K562 (cell line): Measurements from ENCODE around the gene RAB6A. TPM values are rescaled to one million over a fixed set of nuclear protein-coding genes. Genes with fewer than 3 reads are reported as not detected.
A peak's percentile ranks its signal among the peaks of the same experiment; 100 is the strongest.

Experiments used
- ATF7 ChIP-seq: fragments of 450-650 bp; IDR thresholded peaks from 2 replicates; pipeline ENCODE4 v1.7.1; 2014; ENCODE audit warnings: mild to moderate bottlenecking, moderate library complexity
- BRD9 ChIP-seq: fragments of 450-650 bp; IDR thresholded peaks from 2 replicates; pipeline ENCODE4 v1.6.1; 2018; ENCODE audit warnings: low read depth; ENCODE audit not compliant: partially characterized antibody
- CSDE1 ChIP-seq, 2 experiments: fragments of 450-650 bp; IDR thresholded peaks; 2 replicates each; pipeline ENCODE4 v1.6.1; 2016; ENCODE audit warnings: mild to moderate bottlenecking in 1 of 2
- CTBP1 ChIP-seq: fragments of 450-650 bp; IDR thresholded peaks from 2 replicates; pipeline ENCODE4 v1.6.1; 2016; ENCODE audit warnings: borderline replicate concordance
- DMBX1 ChIP-seq: fragments of 250-450 bp; sonication (Bioruptor Pico); IDR thresholded peaks from 2 replicates; pipeline ENCODE4 v1.8.0; 2022; ENCODE audit warnings: inconsistent platforms, mild to moderate bottlenecking, moderate library complexity, borderline replicate concordance
- ESRRA ChIP-seq: fragments of 450-650 bp; IDR thresholded peaks from 2 replicates; pipeline ENCODE4 v1.6.1; 2014; ENCODE audit warnings: low read depth, mild to moderate bottlenecking, moderate library complexity, borderline replicate concordance
- GTF2E2 ChIP-seq: fragments of 200-800 bp; sonication (Bioruptor generic); IDR thresholded peaks from 2 replicates; pipeline ENCODE4 v1.6.1; 2016; ENCODE audit warnings: missing genetic modification characterization, missing compliant biosample characterization
- IFI16 ChIP-seq: fragments of 250-450 bp; sonication (Bioruptor Pico); IDR thresholded peaks from 2 replicates; pipeline ENCODE4 v2.1.2; 2022; ENCODE audit warnings: mild to moderate bottlenecking, inconsistent platforms
- JUN ChIP-seq, 2 experiments: sonication (generic) in 1 of 2; formaldehyde crosslinking in 1 of 2; IDR thresholded peaks; 2 replicates each; pipeline versions ENCODE4 v1.6.1 to v1.8.0; 2012 to 2022; ENCODE audit warnings: borderline replicate concordance in 2 of 2, mild to moderate bottlenecking in 2 of 2, improper control_type of control experiment in 1 of 2, low read depth in 1 of 2, low read length in 1 of 2, missing genetic modification reagents in 1 of 2
- POLR2G ChIP-seq: fragments of 200-400 bp; formaldehyde crosslinking; IDR thresholded peaks from 2 replicates; pipeline ENCODE4 v1.6.1; 2017; ENCODE audit warnings: low read depth, mild to moderate bottlenecking, antibody characterized with exemption, low read length, moderate library complexity
- PYGO2 ChIP-seq: fragments of 450-650 bp; IDR thresholded peaks from 2 replicates; pipeline ENCODE4 v1.6.1; 2016; ENCODE audit warnings: mild to moderate bottlenecking, missing genetic modification characterization, moderate library complexity, missing compliant biosample characterization
- ZNF398 ChIP-seq: fragments of 250-450 bp; sonication (Bioruptor Pico); IDR thresholded peaks from 2 replicates; pipeline ENCODE4 v1.8.0; 2021; ENCODE audit warnings: moderate library complexity, mild to moderate bottlenecking, inconsistent platforms
- ZNF695 ChIP-seq: fragments of 450-650 bp; formaldehyde crosslinking; IDR thresholded peaks from 2 replicates; pipeline ENCODE4 v1.4.0; 2020; ENCODE audit warnings: mild to moderate bottlenecking, moderate library complexity
- ZNF830 ChIP-seq: fragments of 250-450 bp; sonication (Bioruptor Pico); IDR thresholded peaks from 2 replicates; pipeline ENCODE4 v1.5.0; 2021; ENCODE audit warnings: mild to moderate bottlenecking
- polyA plus RNA-seq, 8 experiments: library from polyadenylated mRNA; depleted of rRNA in 4 of 8; stranded (reverse) in 5 of 8; unstranded in 3 of 8; fragments of >200 nt; fragmentation: Nextera tagmentation in 2 of 8; fragmentation: Illumina TruSeq in 1 of 8; extraction: Ambion mirVana in 2 of 8; extraction: Trizol in 1 of 8; gene quantifications; 2 replicates each; pipeline versions ENCODE4 v1.2.1 to v1.2.3, GENCODE V29; 2011 to 2014; ENCODE audit warnings: inconsistent platforms in 1 of 8, missing spikeins in 1 of 8
- total RNA-seq, 7 experiments: library from RNA; depleted of rRNA in 6 of 7; stranded (reverse); fragments of >200 nt in 6 of 7; fragmentation: Illumina TruSeq in 2 of 7; extraction: Trizol in 2 of 7; gene quantifications; 2 replicates each; pipeline versions ENCODE4 v1.2.1 to v1.2.3, GENCODE V29; 2011 to 2021; ENCODE audit warnings: low replicate concordance in 1 of 7
- TF ChIP-seq, protein P1 (sequence below): fragments of 450-650 bp; IDR thresholded peaks from 2 replicates; pipeline ENCODE4 v1.6.1; 2018; ENCODE audit not compliant: partially characterized antibody
- TF ChIP-seq, protein P2 (sequence below): sonication (generic); formaldehyde crosslinking; IDR thresholded peaks from 2 replicates; pipeline ENCODE4 v1.8.0; 2022; ENCODE audit warnings: missing genetic modification reagents, mild to moderate bottlenecking, borderline replicate concordance
- TF ChIP-seq, protein P3 (sequence below): sonication (generic); formaldehyde crosslinking; IDR thresholded peaks from 2 replicates; pipeline ENCODE4 v1.8.0; 2022; ENCODE audit warnings: missing genetic modification reagents, mild to moderate bottlenecking, moderate library complexity, borderline replicate concordance
- TF ChIP-seq, protein P4 (sequence below): fragments of 450-650 bp; formaldehyde crosslinking; IDR thresholded peaks from 2 replicates; pipeline ENCODE4 v1.4.0; 2022; ENCODE audit warnings: missing genetic modification characterization

RAB6A gene
- total and polyA plus RNA-seq, 9 of the 15 experiments (the other 6 are each of a cell fraction or from before 2014, with no cell fraction given), result 14.0 to 95.3 (median 45.4) TPM

GRCh38 chr11:73784080-73784634 is 23.3 kb upstream of the RAB6A start (continued):
- TF ChIP-seq, protein P1, sequence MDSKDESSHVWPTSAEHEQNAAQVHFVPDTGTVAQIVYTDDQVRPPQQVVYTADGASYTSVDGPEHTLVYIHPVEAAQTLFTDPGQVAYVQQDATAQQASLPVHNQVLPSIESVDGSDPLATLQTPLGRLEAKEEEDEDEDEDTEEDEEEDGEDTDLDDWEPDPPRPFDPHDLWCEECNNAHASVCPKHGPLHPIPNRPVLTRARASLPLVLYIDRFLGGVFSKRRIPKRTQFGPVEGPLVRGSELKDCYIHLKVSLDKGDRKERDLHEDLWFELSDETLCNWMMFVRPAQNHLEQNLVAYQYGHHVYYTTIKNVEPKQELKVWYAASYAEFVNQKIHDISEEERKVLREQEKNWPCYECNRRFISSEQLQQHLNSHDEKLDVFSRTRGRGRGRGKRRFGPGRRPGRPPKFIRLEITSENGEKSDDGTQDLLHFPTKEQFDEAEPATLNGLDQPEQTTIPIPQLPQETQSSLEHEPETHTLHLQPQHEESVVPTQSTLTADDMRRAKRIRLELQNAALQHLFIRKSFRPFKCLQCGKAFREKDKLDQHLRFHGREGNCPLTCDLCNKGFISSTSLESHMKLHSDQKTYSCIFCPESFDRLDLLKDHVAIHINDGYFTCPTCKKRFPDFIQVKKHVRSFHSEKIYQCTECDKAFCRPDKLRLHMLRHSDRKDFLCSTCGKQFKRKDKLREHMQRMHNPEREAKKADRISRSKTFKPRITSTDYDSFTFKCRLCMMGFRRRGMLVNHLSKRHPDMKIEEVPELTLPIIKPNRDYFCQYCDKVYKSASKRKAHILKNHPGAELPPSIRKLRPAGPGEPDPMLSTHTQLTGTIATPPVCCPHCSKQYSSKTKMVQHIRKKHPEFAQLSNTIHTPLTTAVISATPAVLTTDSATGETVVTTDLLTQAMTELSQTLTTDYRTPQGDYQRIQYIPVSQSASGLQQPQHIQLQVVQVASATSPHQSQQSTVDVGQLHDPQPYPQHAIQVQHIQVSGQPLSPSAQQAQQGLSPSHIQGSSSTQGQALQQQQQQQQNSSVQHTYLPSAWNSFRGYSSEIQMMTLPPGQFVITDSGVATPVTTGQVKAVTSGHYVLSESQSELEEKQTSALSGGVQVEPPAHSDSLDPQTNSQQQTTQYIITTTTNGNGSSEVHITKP, result no peak
- TF ChIP-seq IFI16, result peak; percentile 59
- 0 out of 2 replicates have a peak, but pooled peaks have one; percentile 52 for TF ChIP-seq ZNF695 (CRISPR knock-in tag)
- TF ChIP-seq CSDE1 (IDR thresholded peaks at IDR 0.05), result no peak
- 0 out of 2 replicates have a peak, but pooled peaks have one; percentile 32 for TF ChIP-seq POLR2G
- TF ChIP-seq, protein P2, sequence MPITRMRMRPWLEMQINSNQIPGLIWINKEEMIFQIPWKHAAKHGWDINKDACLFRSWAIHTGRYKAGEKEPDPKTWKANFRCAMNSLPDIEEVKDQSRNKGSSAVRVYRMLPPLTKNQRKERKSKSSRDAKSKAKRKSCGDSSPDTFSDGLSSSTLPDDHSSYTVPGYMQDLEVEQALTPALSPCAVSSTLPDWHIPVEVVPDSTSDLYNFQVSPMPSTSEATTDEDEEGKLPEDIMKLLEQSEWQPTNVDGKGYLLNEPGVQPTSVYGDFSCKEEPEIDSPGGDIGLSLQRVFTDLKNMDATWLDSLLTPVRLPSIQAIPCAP (CRISPR knock-in tag), result no peak
- 0 out of 2 replicates have a peak, but pooled peaks have one; percentile 26 for TF ChIP-seq ZNF830 (CRISPR knock-in tag)
- TF ChIP-seq BRD9, result peak; percentile 94
- peak; percentile 99 for TF ChIP-seq CTBP1
- TF ChIP-seq GTF2E2 (tag), result 0 out of 2 replicates have a peak, but pooled peaks have one; percentile 45
- TF ChIP-seq, protein P3, sequence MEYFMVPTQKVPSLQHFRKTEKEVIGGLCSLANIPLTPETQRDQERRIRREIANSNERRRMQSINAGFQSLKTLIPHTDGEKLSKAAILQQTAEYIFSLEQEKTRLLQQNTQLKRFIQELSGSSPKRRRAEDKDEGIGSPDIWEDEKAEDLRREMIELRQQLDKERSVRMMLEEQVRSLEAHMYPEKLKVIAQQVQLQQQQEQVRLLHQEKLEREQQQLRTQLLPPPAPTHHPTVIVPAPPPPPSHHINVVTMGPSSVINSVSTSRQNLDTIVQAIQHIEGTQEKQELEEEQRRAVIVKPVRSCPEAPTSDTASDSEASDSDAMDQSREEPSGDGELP, result 0 out of 2 replicates have a peak, but pooled peaks have one; percentile 26
- peak; percentile 39 for TF ChIP-seq PYGO2
- TF ChIP-seq JUN (IDR thresholded peaks at IDR 0.05; ENCODE audit: borderline replicate concordance, low read depth, low read length), result peak; percentile 86
- TF ChIP-seq JUN (CRISPR knock-in tag; IDR thresholded peaks at IDR 0.05; ENCODE audit: borderline replicate concordance), result 0 out of 2 replicates have a peak, but pooled peaks have one; percentile 34
- peak; percentile 96 for TF ChIP-seq ATF7
- TF ChIP-seq ESRRA, result peak; percentile 48; the same call in 1 of the 2 replicates
- peak; percentile 39; the same call in 1 of the 2 replicates for TF ChIP-seq ZNF398
- peak; percentile 94 for TF ChIP-seq DMBX1 (CRISPR knock-in tag)
- TF ChIP-seq, protein P4, sequence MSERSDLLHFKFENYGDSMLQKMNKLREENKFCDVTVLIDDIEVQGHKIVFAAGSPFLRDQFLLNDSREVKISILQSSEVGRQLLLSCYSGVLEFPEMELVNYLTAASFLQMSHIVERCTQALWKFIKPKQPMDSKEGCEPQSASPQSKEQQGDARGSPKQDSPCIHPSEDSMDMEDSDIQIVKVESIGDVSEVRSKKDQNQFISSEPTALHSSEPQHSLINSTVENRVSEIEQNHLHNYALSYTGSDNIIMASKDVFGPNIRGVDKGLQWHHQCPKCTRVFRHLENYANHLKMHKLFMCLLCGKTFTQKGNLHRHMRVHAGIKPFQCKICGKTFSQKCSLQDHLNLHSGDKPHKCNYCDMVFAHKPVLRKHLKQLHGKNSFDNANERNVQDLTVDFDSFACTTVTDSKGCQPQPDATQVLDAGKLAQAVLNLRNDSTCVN, result 0 out of 2 replicates have a peak, but pooled peaks have one; percentile 8
